ENCODE measurements around the gene NAT14. TPM values are rescaled to one million over a fixed set of nuclear protein-coding genes. Genes with fewer than 3 reads are reported as not detected.

NAT14 gene
- polyA plus RNA-seq, 1 donor from 2014 or later: 129 TPM

DNA sequence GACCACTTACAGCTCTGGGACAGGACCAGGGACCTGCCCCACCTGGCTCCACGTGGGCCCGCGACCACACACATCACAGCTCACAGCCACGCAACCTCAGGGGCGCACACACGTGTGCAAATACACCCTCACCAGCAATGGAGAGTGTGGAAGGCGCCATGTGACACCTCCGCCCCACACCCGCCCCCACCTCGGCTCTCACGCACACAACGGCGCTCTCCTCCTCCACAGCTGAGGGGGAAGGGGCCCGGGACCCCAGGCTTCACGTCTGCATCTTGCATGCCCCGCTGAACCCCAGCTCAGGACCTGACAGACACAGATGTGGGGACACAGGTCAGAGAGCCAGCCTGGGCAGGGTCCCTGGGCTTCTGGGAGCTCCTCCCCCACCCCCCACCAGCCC, 35.5 kb upstream of the NAT14 start:
- Histone ChIP-seq H3F3A (ENCODE audit: insufficient read depth, low read length, poor library complexity, severe bottlenecking) (no peaks in the 10 kb centered on the region), H3K4me2 (ENCODE audit: low read length) (no peak overlapping the region), H3K27me3 (ENCODE audit: insufficient read depth, low read depth, low read length) (peaks cover 13% of the 10 kb centered on the region), H3K36me3 (ENCODE audit: insufficient read depth, low read length) (no peaks in the 10 kb centered on the region), H4K20me1 (ENCODE audit: insufficient read depth) (no peaks in the 10 kb centered on the region), H3K79me2 (replicated peaks; ENCODE audit: insufficient read depth, low read length) (no peaks in the 10 kb centered on the region), H3K9me2 (ENCODE audit: insufficient read depth, low read length) (no peaks in the 10 kb centered on the region), H2AFZ (ENCODE audit: low read depth, low read length) (no peak overlapping the region), H3K9ac (ENCODE audit: low read length) (peak overlapping the region; percentile 44), H3K4me3 (ENCODE audit: low read length) (peak overlapping the region; percentile 61), H3K27ac (ENCODE audit: low read length) (no peak overlapping the region), H3K9me3 (ENCODE audit: low read length) (no peaks in the 10 kb centered on the region)
- TF ChIP-seq, protein P1, sequence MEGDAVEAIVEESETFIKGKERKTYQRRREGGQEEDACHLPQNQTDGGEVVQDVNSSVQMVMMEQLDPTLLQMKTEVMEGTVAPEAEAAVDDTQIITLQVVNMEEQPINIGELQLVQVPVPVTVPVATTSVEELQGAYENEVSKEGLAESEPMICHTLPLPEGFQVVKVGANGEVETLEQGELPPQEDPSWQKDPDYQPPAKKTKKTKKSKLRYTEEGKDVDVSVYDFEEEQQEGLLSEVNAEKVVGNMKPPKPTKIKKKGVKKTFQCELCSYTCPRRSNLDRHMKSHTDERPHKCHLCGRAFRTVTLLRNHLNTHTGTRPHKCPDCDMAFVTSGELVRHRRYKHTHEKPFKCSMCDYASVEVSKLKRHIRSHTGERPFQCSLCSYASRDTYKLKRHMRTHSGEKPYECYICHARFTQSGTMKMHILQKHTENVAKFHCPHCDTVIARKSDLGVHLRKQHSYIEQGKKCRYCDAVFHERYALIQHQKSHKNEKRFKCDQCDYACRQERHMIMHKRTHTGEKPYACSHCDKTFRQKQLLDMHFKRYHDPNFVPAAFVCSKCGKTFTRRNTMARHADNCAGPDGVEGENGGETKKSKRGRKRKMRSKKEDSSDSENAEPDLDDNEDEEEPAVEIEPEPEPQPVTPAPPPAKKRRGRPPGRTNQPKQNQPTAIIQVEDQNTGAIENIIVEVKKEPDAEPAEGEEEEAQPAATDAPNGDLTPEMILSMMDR (IDR thresholded peaks at IDR 0.05; ENCODE audit: poor library complexity, severe bottlenecking): no peak
- peak; percentile 13 for TF ChIP-seq MXI1 (conservative IDR thresholded peaks at IDR 0.05; ENCODE audit: poor library complexity, severe bottlenecking)

DNA sequence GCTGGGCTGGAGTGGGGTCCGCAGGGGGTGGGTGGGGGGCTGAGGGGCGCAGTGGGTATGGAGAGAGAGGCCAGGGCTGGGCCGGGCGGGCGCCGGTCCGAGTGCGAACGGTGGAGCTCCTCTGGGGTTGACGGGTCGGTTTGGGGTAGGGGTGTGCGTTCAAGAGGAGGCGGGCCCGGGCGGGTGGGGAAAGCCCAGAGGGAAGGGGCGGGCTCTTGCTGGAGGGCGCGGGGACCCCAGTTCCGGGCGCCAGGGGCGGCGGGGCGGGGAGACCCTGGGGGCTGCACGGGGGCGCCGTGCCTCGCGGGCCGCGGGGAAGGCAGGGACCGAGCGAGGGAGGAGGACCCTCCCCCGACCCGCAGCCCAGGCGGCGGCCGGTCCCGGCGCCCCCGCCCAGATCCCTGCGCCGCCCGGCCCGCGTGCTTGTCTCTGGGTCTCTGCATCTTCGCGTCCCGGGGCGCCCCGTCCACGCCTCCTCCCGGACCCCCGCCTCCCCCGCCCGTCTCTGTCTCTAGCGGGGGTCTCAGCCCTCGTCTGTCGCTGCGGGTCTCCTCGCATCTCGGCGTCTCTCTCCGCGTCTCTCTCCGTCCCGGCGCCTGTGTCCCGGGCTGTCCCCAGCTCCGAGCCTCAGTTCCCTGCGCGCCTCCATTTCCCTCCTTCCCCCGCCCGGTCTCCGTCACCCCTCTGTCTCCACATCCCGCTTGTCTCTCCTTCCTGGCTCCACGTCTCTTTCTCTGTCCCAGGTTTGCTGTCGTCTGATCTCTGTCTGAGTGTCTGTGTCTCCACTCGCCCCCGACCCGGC, 33.6 kb upstream of the NAT14 start:
- H3K4me2 ChIP-seq (ENCODE audit: low read length): peak overlapping the region; percentile 48
- peak overlapping the region; percentile 45 for H2AFZ ChIP-seq (ENCODE audit: low read depth, low read length)

More for the DNA sequence above, 33.6 kb upstream of the NAT14 start:
- no peaks in the 10 kb centered on the region for H3F3A ChIP-seq (ENCODE audit: insufficient read depth, low read length, poor library complexity, severe bottlenecking)
- no peaks in the 10 kb centered on the region for H3K36me3 ChIP-seq (ENCODE audit: insufficient read depth, low read length)
- H3K9me3 ChIP-seq (ENCODE audit: low read length): no peaks in the 10 kb centered on the region
- peaks cover 3% of the 10 kb centered on the region for H3K27me3 ChIP-seq (ENCODE audit: insufficient read depth, low read depth, low read length)
- TF ChIP-seq MXI1 (conservative IDR thresholded peaks at IDR 0.05; ENCODE audit: poor library complexity, severe bottlenecking) (no peak), TAF1 (IDR thresholded peaks at IDR 0.05; ENCODE audit: low read depth) (no peak), POLR2AphosphoS5 (IDR thresholded peaks at IDR 0.05) (no peak), EZH2 (IDR thresholded peaks at IDR 0.05; ENCODE audit: borderline replicate concordance, insufficient read depth, low read length, poor library complexity, severe bottlenecking) (no peak), EP300 (conservative IDR thresholded peaks at IDR 0.05; ENCODE audit: poor library complexity, severe bottlenecking) (no peak), RAD21 (conservative IDR thresholded peaks at IDR 0.05) (no peak), SMC3 (conservative IDR thresholded peaks at IDR 0.05; ENCODE audit: poor library complexity) (no peak)
- TF ChIP-seq, protein P1 (IDR thresholded peaks at IDR 0.05; ENCODE audit: poor library complexity, severe bottlenecking): no peak
- TF ChIP-seq, protein P2, sequence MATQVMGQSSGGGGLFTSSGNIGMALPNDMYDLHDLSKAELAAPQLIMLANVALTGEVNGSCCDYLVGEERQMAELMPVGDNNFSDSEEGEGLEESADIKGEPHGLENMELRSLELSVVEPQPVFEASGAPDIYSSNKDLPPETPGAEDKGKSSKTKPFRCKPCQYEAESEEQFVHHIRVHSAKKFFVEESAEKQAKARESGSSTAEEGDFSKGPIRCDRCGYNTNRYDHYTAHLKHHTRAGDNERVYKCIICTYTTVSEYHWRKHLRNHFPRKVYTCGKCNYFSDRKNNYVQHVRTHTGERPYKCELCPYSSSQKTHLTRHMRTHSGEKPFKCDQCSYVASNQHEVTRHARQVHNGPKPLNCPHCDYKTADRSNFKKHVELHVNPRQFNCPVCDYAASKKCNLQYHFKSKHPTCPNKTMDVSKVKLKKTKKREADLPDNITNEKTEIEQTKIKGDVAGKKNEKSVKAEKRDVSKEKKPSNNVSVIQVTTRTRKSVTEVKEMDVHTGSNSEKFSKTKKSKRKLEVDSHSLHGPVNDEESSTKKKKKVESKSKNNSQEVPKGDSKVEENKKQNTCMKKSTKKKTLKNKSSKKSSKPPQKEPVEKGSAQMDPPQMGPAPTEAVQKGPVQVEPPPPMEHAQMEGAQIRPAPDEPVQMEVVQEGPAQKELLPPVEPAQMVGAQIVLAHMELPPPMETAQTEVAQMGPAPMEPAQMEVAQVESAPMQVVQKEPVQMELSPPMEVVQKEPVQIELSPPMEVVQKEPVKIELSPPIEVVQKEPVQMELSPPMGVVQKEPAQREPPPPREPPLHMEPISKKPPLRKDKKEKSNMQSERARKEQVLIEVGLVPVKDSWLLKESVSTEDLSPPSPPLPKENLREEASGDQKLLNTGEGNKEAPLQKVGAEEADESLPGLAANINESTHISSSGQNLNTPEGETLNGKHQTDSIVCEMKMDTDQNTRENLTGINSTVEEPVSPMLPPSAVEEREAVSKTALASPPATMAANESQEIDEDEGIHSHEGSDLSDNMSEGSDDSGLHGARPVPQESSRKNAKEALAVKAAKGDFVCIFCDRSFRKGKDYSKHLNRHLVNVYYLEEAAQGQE (IDR thresholded peaks at IDR 0.05; ENCODE audit: borderline replicate concordance): no peak
- H3K27ac ChIP-seq (ENCODE audit: low read length): peak overlapping the region; percentile 81
- H4K20me1 ChIP-seq (ENCODE audit: insufficient read depth): no peaks in the 10 kb centered on the region
- peak overlapping the region; percentile 93 for H3K9ac ChIP-seq (ENCODE audit: low read length)
- no peaks in the 10 kb centered on the region for H3K9me2 ChIP-seq (ENCODE audit: insufficient read depth, low read length)
- H3K79me2 ChIP-seq (replicated peaks; ENCODE audit: insufficient read depth, low read length): no peaks in the 10 kb centered on the region
- peak overlapping the region; percentile 99 for H3K4me3 ChIP-seq (ENCODE audit: low read length)

All from neural cell (in vitro differentiated cells).